Cortex of kidney (tissue), 1 donor: ENCODE measurements around the gene DHPS.

Experiments used
- DNase-seq: peaks from one replicate; lab custom pipeline; 2025; lab: John Stamatoyannopoulos, UW

The DHPS gene

DNA sequence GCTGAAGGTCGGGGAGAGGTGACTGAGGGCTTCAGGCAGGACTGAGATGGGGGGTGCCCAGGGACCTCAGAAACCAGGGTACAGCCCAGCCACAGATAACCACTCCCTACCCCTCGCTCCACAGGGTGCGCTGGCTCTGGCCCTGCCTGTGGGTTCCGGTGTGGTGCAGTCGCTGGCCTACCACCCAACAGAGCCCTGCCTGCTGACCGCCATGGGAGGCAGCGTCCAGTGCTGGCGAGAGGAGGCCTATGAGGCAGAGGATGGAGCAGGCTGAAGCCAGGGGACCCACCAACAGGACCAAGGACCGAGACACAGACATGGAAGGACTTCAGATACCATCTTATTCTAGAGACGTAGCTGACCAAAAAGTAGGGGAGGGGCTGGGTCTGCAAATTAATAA is 6.3 kb downstream of the DHPS start:
- DNase-seq: no peak

DNA sequence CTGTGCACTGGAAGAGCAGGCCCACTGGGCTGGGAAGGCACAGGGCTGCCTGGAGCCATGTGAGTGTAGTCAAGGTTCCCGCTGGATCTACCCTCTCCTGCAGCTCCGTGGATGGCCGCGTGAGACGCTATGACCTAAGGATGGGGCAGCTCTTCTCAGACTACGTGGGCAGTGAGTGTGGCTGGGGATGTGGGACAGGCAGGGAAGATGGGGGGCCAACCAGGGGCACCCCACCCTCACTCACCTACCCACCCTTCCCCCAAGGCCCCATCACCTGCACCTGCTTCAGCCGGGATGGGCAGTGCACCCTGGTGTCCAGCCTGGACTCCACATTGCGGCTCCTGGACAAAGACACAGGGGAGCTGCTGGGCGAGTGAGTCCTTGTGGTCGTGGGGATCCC is 8.9 kb downstream of the DHPS start:
- DNase-seq: no peak

DNA sequence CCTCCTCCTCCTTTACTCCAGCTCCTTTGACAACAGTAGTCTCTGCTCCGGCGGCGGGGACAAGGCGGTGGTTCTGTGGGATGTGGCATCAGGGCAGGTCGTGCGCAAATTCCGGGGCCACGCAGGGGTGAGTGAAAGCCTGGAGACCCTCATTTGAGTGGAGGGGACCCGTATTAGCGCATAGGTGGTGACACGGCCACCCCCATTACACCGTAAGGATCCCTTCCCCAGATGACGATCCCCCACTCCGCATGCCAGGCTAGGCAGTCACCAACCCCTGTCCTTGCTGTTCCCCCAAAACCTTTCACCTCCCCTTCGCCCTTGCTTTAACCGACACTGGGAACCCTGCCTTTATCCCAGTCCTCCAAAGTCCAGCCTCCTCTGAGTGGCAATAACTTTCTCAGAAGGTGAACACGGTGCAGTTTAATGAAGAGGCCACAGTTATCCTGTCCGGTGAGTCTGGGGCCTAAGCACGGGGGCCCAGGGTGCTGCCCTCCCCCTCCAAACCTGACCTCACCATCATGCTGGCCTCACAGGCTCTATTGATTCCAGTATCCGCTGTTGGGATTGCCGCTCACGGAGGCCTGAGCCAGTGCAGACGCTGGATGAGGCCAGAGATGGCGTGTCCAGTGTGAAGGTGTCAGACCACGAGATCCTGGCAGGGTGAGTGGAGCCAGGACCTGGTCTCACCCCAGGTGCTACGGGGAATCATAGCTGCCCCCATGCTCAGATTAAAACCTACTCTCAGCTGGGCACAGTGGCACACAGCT is 11.3 kb downstream of the DHPS start:
- DNase-seq: no peak

DNA sequence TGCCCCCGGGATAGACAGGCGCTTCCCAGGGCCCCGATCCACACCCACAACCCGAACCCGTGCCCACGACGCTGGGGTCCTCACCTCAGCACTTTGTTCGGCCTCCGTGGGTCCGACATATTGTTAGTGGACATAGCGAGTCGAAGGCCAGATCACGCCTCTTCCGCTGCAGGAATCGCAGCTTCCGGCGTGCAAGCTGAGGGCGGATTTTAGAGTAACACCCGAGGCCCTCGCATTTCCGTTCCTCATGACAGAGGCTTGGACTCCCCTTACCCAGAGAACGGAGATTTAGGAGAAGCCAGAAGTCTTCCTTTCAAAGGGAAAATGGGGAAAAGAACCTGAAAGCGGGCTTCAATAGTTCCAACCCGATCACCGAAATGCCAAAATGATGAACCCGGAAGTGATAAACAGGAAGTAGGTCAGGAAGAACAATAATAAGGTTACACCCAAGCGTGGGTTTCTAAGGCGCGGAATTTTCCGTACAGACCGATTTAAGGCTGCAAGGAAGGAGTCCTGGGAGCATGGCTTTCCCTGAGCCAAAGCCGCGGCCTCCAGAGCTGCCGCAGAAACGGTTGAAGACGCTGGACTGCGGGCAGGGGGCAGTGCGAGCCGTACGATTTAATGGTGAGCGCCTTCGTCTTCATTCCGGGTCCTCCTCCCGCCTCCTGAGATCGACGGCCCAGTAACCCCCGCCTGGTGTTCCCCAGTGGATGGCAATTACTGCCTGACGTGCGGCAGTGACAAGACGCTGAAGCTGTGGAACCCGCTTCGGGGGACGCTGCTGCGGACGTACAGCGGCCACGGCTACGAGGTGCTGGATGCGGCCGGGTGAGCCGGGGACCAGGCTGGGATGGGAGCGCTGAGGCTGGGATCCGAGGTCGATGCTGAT is 12.2 kb downstream of the DHPS start:
- no peak for DNase-seq

DNA sequence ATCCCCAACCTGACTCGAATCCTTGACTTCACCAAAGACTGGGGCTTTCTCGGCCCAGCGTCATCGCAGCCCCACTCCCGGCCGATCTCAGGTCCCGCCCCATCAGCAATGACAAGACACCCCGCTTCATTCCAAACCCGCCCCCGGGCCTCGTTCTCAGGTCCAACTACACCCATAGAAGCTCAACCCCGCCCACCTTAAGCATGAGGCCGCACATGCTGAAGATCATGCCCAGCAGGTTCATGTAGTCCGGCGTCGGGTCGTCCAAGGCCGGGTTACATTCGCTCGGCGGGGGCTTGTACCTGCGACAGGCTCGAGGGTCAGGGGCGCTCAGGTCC is 12.8 kb downstream of the DHPS start:
- DNase-seq: no peak

DNA sequence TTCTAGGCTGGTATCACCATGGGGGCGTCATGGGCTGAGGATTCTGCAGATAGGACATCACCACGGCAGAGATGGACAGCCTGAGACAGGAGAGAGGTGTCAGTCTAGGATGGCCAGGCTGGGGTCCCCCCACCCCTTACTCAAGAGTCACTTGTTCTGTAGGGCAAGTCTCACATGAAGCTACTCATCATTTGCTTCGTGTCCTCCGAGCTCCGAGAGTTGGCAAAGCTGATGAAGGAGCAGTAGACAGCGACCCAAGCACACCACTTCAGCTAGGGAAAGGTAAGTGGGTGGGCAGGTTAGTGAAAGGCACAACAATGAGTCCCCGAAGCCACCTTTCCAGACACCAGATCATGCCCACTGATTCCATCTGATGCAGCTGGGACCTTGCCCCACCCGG is 13.3 kb downstream of the DHPS start:
- no peak for DNase-seq

DNA sequence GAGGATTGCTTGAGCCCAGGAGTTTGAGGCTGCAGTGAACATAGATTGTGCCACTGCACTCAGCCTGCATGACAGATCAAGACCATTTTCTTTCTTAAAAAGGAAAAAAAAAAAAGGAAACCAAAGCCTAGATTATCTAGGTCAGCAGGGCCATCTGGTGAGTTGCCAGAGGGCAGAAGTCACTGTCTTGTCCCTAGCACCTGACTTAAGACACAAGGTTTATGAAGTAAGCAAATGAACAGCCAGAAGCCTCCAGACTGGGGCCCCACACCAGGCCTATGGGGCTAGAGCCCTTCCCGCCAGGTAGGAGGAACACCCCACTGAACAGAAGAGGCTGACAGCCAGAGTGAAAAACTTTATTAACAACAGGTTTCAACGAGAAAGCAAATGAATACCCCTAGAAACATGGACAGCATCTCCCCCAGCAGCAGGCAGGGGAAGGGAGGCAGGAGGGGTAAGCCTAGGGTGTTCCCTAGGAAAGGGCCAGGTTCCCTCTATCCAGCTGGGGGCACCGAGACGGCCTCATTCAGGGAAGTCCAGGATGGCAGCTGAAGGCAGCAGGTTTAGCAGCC is 13.9 kb downstream of the DHPS start:
- no peak for DNase-seq

DNA sequence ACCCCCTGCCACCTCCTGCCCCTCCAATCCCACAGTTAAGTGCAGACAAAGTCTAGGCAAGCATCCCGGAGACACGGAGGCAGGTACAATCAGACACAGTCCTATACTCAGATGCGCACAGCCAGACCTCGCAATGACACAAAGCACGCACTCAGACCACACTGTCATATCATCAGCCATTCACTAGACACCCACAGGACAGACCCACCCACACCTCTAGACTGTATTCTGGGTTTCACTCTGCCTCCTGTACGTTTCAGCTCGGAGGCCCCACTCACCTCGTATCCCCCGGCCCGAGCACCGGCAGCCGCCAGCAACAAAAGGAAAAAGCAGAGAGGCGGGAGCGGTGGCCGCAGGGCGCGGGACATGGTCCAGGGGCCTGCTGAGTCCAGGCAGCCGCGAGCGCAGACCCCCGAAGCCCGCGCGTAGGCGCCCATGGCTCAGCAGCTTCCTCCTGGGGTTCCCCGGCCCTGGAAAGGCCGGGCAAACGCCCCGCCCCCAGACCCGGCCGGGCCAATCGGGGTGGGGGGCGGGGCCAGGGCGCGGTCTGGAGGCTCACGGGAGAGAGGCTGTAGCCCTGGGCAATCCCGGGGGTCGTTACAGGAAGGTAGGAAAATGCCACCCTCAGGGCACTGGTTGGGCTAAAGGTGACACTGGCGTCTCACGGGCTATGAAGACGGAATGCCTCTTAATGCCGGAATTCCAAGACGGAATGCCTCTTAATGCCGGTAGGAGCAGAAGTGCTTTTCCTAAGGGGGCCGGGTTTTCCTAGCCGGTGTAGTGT is 15.2 kb downstream of the DHPS start, which contains the start of the genes MAN2B1 and WDR83:
MAN2B1 (minus strand) TSS at position 478 of the 784 bp plus-strand sequence; CDS start at position 437, 41 bp downstream.
WDR83 (plus strand) TSS at position 543 of the 784 bp plus-strand sequence. CDS start 2,984 bp downstream, outside the sequence.
- DNase-seq: no peak

DNA sequence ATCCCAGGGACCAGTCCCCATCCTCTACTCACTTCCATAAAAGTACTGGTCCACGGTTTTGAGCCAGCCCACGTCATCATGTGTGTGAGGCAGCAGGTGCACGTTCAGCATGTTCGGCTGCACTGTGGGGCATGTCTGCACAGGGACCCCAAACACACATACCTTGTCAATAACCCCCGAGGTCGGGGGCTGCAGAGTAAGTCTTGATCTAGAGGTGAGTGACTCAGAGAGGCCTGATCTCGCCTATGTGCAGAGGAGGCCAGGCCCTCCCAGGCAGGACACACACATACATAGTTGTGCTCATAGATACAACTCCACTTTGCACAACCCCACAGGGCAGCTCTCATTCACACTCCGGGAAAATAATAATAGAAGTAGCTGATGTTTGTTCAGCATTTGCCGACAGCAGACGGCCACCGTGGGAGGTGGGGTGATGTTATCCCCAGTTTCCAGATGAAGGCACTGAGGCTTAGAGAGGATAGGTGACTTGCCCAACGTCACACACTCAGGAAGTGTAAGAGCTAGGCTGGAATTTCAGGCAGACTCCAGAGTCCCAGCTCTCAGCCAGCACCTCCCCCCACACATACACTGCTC is 15.9 kb downstream of the DHPS start:
- DNase-seq: no peak

DNA sequence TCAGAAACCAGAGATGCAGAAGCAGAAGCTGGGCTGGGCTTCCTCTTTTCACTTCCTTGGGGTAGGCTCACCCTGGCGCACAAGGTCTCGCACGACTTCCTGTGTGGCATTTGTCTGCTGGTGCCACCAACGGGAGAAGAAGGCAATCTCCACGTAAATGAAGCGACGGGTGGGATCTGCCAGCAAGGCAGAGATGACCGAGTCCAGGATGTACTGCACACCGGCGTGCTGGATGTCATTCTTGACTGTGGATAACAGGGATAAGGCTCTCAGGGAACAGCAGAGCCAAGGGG is 16.5 kb downstream of the DHPS start:
- no peak for DNase-seq

DNA sequence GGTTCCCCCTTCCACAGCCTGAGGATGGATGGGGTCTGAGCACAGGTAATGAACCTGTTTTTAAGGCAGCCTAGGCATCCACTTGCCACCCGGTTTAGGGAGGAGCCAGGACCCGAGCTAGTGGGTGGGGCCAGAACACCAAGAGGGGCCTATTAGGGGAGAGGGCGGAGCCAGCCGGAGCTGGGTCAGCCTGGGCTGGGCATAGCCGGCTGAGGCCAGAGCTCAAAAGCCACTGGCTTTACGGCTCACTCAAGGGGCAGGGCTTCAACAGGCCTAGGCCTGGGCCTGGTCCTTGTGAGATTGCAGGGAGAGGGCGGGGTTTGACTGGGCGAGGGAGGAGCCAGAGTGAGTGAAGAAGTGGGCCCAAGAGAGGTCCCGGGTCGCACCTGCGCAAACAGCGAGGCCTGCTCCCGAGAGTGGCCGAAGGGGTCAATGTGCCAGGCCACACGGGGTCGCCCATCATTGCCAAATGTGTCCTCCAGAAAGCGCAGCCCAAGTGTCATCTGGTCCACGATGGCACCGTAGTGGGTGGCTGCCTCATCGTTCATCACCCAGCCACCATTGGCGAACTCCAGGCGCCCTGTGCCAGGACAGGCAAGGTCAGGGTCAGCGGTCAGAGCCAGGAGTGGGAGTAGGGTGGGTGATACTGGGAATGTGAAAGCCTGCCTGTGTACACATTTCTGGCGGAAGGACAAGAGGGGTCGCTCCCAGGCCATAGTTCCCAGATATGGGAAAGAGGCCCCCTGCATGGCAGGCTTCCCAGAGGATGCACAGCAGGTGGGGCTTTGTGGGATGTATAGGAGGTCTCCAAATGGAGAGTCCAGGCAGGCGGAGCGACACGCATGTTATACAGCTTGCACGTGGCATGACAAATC is 17.0 kb downstream of the DHPS start:
- DNase-seq: no peak

DNA sequence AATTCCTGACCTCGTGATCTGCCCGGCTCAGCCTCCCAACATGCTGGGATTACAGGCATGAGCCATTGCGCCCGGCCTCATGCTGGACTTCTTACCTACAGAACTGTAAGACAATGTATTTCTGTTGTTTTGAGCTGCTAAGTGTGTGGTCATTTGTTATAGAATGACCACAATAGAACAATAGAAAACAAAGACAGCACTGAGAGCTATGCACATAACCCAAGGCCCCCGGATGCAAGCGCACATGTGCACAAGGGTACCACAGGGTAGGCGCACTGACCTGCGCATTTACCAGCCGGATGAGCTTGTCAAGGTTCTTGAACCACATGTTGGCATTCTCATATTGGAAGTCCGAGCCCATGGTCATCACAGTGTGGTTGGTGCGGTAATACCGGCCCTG is 20.7 kb downstream of the DHPS start:
- DNase-seq: no peak

DNA sequence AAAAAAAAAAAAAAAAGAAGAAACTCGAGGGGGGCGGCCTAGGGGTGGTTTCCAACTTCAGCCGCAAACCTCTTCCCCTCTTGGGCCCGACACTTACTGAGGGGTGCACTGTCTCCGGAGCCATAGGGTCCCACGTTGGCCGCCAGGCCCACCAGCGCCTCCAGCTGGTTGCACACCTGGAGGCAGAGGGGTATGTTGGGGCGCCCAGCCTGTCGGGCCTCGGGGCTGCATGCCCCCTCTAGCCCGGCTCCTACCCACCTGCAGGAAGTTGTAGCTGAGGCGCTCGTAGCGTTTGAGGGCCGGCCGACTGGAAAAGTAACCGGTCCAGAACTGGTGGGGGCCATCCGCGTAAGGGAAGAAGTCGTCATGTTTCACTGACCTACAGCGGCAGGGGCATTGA is 23.7 kb downstream of the DHPS start:
- DNase-seq: no peak

DNA sequence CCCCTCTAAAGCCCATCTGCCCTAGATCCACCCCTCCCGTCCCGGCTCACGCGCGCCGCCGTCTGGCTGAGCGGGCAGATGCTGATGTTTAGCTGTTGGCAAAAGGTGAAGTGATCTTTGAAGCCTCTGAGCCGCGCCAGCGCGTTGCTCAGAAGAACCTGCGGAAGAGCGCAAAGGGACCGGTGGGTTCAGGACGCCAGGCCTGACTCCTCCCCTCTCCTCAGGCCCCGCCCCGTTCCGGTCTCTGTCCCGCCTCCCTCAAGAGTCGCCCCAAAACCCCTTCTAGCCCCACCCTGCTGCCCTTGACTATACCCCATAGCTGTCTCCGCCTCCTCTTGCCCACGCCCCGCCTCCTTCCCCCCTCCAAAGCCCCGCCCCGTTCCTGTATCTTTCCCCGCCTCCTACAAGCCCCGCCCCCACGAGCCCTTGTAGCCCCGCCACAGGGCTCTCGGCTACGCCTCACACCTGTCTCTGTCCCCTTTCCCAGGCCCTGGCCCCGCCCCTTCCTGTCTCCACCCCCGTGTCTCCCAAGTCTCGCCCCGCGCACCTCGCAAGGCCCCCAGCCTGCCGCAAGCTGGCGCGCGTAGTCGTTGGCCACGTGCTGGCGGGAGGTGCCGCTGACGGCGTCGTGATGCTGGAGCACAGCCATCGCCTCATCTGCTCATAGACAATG is 24.6 kb downstream of the DHPS start:
- no peak for DNase-seq

DNA sequence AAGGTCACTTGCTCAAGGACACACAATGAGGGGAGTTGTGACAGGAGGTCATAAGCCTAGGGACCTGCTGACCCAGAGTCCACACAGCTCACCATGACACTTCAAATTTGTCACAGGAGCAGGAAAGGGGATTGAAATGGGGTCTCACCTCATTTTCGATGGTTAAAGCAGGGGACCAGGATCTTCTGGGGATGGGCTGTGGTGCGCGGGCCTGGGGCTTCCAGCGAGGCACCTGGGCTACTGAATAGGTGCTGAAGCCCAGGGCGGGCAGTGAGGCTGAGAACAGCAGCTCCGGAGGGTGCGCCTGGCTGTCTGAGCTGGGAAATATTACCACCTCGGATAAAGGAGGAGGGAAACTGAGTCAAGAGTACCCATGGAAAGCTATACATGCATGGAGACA is 26.1 kb downstream of the DHPS start:
- no peak for DNase-seq

DNA sequence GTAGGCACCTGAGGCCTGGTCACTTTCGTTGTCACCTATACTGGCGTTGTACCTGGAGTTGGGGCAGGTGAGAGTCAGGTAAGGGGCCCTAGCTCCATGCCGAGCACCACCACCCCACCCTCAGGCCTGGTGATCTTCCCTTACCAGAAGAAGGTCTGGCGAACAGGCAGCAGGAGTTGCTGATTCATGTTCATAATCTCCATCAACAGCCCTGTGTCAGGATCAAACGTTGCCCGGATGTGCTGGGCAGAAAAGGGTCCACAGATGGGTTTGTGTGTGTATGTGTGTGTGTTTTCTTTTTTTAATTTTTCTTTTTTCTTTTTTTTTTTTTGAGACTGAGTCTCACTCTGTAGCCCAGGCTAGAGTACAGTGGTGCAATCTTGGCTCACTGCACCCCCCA is 29.5 kb downstream of the DHPS start:
- no peak for DNase-seq

DNA sequence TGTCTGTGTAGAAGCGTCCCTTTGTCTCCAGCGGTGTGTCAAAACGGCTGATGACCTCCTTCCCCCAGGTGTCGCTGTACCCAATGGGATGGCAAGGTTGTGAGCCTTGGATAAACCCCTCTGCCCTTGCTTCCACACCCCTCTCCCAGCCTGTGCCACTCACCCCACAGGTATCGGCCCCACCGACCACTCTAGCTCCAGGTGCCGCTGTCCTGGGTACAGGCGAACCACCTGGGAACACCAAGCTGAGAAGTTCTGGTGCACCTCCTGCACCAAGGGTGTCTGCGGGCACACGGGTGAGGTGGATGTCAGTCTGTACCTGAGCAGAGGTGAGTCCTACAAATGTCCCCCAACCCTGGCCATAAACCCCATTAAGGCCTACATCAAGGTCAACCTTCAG is 31.7 kb downstream of the DHPS start:
- DNase-seq: no peak

DNA sequence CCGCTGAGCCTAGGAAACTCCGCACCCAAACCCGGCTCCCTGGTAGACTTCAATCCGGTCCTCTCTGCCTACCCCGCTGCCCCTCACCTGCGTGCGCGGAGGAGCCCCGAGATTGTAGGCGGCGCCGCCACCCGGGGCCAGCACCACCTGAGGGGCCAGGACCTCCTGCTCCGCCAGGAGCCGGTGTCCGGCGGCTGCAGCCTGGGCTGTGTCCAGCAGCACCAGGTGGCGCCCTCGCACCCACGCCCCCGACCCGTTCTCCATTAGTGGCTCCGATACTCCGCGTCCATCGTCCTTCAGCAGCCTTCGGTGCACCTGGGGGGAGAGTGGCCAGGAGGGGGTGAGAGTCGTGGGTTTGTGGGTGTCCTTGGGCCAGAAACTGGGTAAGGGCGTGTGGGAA is 33.6 kb downstream of the DHPS start:
- DNase-seq: no peak

DNA sequence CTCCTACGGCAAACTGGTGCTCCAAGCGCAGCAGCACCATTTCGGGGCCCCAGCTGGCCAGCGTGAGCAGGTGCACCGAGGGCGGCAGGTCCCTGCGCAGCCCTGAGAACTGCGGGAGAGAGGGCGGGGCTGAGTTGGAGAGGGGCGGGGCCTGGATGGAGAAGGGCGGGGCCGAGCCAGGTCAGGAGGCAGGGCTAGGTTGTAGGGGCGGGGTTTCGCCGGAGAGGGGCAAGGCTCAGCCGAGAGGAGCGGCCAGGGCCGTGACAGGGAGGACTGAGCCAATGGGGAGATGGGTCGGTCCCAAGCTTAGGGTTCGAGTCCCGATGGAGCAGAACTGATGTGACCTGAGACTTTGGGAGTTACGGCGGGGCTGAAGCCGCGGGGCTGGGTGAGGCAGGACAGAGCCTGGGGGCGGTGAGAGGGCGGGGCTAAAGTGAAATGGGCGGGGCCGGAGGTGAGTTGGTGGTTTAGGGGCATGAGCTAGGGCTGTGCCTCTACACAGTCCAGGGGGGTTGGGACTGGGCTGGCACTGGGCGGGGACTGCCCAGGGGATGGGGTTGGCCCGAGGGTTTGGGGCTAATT is 34.1 kb downstream of the DHPS start:
- no peak for DNase-seq

DNA sequence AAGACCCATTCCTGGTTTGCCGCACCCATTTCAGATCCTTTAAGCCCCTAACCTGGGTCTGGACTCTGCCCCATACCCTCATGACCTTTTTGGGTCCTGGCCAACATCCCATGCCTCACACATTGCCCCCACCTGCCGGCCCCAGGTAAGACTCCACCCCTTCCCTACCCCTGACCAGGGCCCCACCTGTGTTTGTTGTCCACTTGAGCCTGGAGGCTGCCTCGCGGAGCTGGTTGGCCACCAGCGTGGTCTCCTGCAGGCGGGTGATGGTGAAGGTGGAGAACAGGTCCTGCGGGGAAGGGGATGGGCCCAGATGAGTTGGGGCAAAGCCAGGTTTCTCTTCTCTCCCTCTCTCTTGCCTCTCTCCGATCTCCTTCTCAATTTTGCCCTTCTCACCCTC is 34.6 kb downstream of the DHPS start:
- DNase-seq: no peak
